GM18873 (cell line): ENCODE results near the gene KITLG.
"Not testable (repeated sequence)": the region's sequence is repeated elsewhere in the genome, so short reads cannot be mapped to it uniquely, and the experiment has no call there.

Experiments
- ATAC-seq: cut with Tn5 transposase; IDR thresholded peaks from one replicate; pipeline ENCODE4 v1.9.1; 2021; ENCODE audit warnings: mild to moderate bottlenecking, moderate library complexity, moderate number of reproducible peaks; ENCODE audit not compliant: unreplicated experiment, low FRiP score

The KITLG gene

DNA sequence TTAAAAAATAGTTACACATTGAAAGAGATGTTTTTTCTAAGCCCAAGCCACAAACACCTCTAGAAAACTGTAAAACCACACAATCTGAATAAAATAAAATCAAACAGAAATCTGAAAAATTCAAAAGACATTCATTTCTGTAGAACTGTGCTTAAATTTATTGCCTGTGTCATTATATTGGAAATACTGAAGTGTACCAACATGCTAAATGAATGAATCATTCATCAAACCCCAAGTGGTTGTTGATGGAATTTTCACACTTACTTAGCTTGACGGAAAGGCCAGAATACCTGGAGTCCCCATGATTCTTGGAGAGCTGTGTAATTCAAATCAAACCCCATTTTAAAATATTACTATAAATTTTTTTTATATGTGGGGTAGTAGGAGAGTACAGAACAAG lies 2.7 kb downstream of the KITLG start:
- no peak for ATAC-seq

DNA sequence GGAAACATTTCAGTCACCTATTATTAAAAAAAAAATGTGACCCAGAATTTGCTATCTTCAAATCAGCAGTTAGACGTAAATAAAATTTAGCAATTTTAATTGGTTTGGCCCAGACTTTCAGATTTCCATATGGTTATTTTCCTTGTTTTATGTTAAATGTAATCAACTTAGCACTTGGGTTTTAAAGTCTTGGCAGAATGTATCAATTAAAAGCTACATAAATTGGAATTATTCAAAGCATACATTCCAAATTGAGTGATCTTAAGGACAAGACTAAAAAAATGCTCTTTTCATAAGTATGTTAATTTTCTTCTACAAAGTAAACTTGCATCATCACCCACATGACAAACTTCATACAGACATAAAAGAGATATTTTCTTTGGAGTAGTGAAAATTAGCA lies 3.4 kb downstream of the KITLG start:
- ATAC-seq, result no peak

DNA sequence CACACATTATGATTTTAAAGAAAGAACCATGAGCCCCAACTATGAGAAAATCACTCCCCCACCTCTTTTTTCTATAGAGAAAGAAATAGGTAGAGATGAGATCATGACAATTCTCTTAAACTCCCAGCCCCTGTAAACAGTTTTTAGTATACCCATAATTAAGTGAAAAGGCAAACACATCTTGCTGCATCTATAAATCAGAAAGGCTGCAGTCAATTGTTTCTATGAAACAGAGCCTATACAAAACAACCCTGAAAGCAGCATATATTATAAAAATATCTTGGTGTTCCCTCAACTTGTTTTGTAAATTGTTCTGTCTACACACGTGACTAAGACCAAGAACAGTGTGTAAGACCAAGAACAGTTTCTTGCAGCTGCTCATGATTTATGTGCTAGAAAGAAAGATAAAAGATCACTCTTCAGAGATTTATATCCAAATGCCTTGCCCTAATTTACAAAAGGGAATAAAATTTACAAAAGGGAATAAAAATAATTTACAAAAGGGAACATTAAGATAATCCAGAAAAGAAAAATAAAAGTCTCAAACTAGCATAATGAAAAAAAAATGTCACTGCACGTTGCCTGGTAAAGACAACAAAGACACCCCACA lies 4.8 kb downstream of the KITLG start:
- ATAC-seq, result no peak

DNA sequence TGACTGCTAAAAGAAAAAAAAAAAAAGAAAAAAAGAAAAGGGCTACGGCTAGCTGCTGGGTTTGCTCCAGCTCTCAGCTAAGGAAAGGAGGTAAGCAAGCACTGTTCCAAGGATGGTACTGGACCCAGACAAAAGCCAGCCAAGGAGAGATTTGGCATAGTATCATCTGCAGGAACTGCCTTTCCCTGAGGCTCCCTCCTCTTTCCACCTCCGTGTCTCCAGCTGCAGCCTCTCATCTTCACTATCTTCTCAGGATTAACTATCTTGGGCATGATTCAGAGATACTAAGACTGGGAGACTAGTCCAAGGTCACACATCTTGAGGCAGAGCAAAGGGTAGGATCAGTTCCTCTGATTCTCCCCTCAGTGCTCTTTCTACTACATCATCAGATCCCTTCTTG lies 6.0 kb downstream of the KITLG start:
- no peak for ATAC-seq

DNA sequence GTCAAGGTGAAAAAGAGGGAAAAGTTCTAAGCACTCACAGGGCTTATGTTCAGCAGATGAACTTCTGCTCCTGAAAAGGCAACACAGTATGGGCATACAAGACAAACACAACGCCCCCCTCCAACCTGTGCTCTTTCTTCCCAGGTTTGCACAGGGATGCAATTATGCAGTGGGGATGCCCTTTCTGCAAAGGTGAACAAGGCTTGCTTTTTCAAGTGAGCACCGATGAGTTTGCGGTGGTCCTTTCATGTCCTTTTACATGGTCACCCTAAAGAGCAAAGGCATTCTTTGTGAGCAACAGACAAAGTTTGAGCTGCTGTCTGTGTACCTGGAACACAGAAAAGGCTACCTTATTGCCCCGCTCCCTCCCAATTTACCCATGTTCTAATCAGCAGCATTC lies 6.7 kb downstream of the KITLG start:
- ATAC-seq, result no peak

DNA sequence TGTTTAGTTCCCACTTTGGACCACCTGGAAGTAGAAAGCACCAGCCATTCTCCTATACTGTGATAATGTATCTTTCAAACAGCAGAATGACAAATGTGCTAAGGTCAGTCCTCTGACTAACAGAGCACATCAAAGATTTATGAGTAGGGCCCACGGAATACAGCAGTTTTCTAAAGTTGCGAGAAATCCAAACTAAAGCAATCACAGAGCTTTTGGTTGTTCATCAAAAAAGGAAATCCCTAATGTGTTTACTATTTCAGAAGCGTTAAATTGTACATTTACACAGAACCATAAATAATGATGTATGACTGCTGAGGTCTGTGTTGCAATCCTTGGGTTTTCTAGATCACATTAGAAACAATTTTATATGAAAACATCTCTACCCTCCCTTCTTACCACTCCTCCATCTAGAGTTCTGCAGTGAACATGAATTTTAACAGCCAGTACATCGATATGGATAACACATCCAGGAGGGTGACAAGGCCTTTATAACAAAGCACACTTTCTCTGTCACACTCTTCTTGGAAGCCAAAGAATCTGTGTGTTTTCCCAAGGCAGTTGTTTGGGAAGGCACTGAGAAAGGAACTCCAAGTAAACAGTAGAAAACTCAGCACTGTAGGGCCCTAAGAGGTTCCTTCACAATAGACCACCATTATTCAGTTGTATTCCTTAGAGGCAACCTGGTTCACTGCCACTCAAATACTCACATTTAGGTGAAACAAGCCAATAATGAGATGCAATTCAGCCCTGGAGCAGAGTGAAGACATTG lies 7.3 kb downstream of the KITLG start:
- ATAC-seq, result no peak

DNA sequence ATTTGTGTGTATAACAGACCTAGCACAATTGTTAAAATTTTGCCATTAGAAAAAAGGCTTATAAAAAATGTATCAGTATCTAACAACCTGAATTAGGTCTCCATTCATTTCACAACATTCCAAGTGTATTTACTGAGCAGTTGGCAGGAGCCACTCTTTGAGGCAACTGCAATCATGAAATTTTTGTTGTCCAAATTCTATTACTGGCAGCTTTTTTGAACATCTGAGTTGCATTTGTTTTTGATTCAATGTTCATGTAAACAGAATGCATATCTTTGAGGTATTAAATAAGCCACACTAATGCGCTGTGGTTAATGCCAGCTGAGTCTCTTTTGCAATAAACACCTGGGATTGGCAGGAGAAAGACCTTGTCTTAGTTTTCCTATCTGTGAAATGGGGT lies 8.7 kb downstream of the KITLG start:
- no peak for ATAC-seq

DNA sequence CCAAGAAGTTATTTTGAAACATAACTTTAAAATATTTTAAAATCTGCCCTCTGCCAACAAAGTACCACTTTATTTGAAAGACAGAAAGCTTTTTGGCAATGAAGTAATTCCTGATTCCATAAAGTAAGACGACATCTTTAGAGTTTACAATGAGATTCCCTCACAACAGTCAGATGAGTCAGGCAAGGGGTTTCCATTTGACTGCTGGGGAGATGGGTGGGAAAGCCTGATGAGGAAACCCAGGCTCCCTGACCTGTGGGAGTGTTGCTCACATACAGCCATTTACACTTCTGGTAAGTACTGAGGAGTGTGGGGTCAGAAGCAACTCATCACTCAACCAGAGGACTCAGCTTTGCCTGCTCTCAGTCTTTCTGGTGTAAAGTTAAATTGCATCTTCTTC lies 10.2 kb downstream of the KITLG start:
- no peak for ATAC-seq

DNA sequence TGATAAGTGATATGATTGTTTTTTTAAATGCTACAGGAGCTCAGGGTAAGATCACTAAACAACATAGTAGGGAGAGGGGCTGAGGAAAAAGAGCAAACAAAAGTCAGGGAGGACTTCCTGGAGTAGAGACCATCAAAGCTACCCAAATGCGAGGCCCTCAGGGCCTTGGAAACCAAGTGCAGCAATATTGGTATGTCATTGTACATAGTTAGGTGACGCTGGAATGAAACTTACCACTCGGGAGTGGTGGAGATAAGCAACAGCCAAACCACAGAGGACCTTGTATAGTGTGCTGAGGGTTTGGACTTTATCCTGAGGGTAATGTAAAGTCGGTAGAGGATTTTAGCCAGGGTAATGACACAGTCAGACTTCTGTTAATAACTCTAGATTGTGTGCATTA lies 13.8 kb downstream of the KITLG start:
- ATAC-seq, result no peak

DNA sequence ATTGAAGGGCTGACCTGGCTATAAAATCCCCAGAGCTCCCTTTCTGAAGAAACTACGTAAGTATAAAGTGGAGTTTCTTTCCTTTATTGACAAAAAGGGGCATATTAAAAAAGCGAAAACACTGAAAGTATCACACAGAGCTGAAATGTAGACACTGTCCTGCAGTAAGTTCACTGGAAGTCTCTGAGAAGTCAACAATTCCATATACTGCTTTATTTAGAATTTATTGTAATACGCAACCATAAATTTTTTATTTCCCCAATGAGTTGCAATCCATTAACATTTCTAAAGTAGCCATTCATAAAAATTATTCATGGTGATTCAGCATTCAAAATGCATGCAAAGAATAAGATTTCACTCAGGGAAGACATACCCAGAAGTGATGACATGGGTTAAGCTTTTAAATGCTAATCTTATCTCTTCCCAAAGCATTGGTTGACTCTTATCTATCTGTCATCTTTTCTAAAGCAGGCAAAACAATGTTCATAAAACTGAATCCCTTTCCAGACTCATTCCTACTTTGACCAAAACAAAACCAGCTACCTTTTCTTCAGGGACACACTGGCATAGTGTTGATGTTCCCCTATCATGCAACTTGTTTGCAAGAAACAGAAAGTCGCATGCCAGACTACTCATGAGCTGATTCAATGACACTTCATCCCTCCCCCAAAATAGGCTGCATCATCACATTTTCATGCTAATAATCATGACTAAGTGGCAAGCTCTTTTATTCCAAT lies 17.3 kb downstream of the KITLG start:
- no peak for ATAC-seq

DNA sequence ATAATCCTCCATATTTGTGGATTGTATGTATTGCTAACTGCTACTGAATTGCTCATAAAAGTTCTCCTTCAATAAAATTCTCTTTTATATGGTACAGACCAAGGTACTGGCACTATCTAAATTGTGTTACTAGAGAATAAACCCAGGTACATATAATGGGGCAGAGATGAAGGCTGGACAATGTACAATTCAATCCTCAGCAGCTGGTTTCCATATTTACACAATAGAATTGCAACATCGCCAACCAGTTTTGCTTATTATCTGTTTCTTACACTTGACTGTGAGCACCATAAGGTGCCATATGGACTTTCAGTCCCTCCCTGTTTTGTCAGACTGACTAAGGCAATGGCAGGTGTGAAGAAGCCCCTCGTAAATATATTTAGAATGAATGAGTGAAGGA lies 18.1 kb downstream of the KITLG start:
- ATAC-seq, result no peak

DNA sequence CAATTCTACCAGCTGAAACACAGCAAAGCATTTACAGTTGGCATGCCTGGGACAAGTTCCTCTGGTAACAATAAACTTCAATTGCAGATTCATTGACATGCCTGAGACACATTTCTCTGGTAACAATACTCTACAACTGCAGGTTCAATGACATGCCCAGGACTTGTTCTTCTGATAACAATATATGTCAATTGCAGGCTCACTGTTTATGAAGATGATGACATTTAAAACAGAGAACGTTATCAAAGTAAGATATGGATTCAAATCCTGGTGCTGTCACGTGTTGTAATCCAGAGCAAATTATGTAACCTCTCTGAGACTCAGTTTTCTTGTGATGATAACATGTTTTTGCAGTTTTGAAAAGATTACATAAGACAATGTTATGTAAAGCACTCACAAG lies 20.5 kb downstream of the KITLG start:
- no peak for ATAC-seq

DNA sequence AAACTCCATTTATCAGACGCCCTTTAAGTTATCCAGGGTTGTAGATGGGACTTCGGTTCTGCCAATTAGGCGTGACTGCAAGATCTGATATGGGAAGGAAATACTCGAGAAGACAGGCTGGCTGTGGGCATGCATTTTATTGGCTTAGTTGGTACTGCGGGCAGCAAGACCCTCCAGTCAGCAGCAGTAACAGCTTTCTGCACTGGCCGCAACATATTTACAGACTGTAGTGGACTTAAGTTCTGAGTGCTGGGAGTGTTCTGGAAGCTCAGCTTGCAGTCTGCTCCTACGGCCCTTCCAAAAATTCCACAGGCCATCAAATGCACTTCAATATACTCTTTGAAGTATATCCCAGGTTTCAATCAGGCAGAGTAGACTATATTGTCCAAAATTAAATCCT lies 21.1 kb downstream of the KITLG start:
- ATAC-seq, result no peak

DNA sequence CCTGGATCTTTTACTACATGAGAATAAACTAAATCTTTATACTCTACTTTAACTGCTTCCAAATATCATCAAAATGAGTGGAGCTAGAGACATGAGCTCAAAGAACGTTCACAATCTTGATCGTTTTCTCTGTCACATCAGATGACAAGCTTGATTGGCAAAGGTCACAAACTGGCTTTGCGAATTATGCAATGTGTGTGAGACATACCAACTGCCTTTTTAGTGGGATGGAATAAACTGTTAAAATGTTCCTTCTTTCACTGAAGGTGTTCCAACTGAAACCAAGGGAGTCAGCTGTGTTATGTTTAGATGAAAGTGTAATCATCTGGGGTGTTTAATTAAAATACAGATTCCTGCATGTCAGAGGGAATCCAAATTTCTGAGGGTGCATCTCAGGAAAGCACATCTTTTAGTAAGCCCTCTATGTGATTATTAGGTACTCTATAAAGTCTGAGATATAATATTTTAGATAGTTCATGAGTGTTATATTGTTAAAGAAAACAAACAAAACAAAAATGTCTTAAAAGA lies 21.9 kb downstream of the KITLG start:
- ATAC-seq, result no peak

DNA sequence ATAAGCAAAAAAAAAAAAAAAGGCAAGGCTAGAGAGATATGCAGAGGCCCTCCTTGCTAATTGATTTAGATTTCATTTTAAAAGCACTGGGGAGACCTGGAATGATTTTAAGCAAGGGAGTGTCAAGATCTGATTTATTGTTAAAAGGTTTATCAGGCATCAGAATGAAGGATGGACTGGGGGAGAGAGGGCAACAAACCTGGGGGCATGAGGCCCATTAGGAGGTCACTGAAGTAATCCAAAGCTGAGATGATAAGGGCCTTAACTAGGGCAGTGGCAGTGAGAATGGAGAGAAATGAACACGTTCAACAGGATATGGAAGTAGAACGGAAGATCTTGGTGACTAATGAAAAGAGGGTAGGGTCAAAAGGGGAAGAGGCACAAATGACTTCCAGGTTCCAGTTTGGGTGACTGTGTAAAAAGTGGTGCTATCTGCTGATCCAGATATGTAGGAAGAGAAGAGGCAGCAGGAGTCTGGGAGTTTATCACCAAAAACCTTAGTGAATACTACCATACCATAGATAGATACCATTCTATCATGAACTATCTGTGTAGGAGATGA lies 24.0 kb downstream of the KITLG start:
- no peak for ATAC-seq

DNA sequence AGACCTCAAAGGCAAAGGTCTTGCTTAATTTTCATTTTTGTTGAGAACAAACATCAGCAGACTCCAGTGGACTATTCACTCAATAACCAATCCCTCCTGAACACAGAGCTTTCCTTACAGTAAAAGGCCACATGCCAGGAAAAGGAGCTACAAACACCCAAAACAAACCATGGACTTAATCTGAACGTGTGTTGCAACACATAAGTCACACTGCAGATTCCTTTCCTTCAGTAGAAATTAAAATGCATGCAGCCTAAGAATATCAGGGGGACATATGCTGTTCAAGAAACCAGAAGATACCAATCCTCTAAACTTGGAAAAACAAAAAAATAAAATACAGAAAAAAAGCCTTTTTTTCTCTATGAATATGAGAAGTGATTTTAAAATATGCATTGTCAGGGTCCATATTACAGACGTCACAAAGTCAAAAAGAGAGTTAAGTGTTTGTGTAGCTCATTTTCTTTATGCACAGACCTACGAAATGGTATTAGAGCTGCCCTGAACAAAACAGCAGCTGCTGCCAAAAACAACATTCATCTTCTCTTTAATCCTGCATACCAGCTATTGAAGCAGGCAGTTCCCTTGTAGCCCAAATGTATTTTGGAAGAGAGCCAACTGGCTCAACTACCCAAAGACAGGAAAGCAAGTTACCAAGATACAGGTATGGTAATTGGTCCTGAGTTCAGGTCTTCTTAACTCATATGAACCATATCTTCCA lies 26.2 kb downstream of the KITLG start:
- ATAC-seq, result no peak

DNA sequence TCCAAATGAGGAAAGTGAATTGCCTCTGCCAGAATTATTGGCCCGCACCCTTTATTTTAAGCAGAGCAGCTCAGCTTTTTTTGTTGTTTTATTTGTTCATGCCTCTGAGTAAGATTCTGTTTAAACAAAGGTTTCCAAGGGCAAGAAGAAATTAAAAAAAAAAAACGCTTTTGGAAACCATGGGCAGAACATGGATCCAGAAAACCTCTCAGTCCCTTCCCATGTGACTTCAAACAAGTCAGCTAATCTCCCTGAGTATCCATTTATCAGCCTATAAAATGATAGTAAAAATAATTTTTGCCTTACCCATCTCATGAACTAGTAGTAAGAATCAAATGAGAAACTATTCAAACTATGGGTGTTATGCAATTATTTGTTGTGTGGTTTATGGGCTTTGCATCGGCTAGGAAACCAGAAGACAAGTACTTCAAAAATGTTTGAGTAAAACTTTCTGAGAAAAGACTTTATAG lies 27.6 kb downstream of the KITLG start:
- ATAC-seq, result no peak

DNA sequence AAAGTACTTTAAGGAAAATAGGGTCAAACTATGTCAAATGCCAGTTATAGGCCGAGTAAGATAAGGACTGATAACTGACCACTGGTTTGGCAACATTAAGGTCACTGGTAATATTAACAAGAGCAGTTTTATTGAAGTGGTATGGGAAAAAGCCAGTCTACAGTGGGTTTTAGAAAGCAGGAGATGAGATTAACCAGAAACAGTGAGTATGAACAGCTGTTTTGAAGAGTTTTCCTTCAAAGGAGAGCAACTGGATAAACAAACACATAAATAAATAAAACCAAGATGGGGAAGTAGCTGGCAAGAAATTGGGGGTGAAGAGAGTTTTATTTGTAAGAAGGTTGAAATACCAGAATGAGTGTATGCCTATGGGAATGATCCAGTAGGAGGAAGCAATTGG lies 30.3 kb downstream of the KITLG start:
- ATAC-seq, result no peak

DNA sequence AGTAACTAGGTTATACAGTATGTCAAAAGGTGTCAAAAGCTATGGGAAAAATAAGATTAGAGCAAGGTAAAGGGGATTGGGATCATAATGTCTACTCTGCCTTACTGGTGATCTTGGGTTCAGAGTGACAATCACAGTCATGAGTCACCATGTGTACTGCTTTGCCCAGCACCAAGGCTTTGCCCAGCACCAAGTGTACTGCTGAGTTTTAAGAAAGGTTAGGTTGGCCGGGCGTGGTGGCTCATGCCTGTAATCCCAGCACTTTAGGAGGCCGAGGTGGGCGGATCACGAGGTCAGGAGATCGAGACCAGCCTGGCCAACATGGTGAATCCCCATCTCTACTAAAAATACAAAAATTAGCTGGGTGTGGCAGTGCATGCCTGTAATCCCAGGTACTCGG lies 32.3 kb downstream of the KITLG start:
- not testable (repeated sequence) for ATAC-seq

DNA sequence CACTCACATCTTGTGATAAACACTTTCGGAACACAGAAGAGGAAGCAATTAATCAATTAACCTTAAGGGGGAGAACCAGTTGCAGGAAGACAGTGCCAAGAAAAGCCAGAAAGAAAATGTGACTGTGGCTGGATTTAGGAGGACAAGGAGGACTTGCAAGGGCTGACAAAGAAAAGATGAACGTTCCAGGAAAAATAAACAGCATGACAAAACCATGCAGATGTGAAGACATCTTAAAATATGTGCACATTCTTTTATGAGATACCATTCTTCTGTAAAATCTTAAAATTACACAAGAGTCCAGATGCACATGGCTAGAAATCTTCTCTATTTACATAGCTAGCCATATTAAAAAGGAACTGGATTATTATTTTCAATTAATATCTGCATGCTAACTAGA lies 33.4 kb downstream of the KITLG start:
- no peak for ATAC-seq
